ENCODE results near the gene PNPLA3. TPM values are rescaled to one million over a fixed set of nuclear protein-coding genes. Genes with fewer than 3 reads are reported as not detected.

Gene PNPLA3
- total and polyA plus RNA-seq, 9 of the 15 experiments (the other 6 are each of a cell fraction or from before 2014, with no cell fraction given): 0.20 to 0.48 (median 0.38) TPM; not detected in 6

- H3K9me1 ChIP-seq (ENCODE audit: control insufficient read depth, insufficient read depth, low read length): no peaks in the 10 kb centered on the region
- in situ Hi-C loops (cut with MboI) (no loop called here), intact Hi-C loops (cut with micrococcal nuclease) (no loop called here)
- H3K4me1 ChIP-seq (replicated peaks in 1 of 2; ENCODE audit: control insufficient read depth in 2 of 2, insufficient read depth in 2 of 2, low read length in 2 of 2): no peaks in the 10 kb centered on the region; a peak in 1 of 5 replicates
- ATAC-seq: no peak
- TF ChIP-seq ZNF518B (CRISPR knock-in tag; IDR thresholded peaks at IDR 0.05) (no peak), MECOM (CRISPR knock-in tag; IDR thresholded peaks at IDR 0.05) (no peak), ZNF263 (CRISPR knock-in tag; IDR thresholded peaks at IDR 0.05; ENCODE audit: borderline replicate concordance) (no peak), ZFP30 (CRISPR knock-in tag; IDR thresholded peaks at IDR 0.05; ENCODE audit: borderline replicate concordance) (no peak), SREBF2 (CRISPR knock-in tag; IDR thresholded peaks at IDR 0.05) (no peak), ZNF551 (CRISPR knock-in tag; IDR thresholded peaks at IDR 0.05) (no peak), HNRNPLL (IDR thresholded peaks at IDR 0.05; ENCODE audit: low read depth, low read length, poor library complexity, severe bottlenecking) (no peak), E2F5 (CRISPR knock-in tag; IDR thresholded peaks at IDR 0.05) (no peak), ZFP36 (IDR thresholded peaks at IDR 0.05; ENCODE audit: low read depth, low read length, partially characterized antibody) (no peak), NEUROD1 (IDR thresholded peaks at IDR 0.05; ENCODE audit: borderline replicate concordance, low read depth, low read length, partially characterized antibody) (no peak), ATF6 (CRISPR knock-in tag; IDR thresholded peaks at IDR 0.05) (no peak)
- H3K36me3 ChIP-seq (ENCODE audit: control insufficient read depth, insufficient read depth, low read length): no peaks in the 10 kb centered on the region
- no peak overlapping the region for H3K9ac ChIP-seq (ENCODE audit: insufficient read depth in 1 of 2, low read depth in 2 of 2, low read length in 2 of 2)
- no peak overlapping the region for H2AFZ ChIP-seq (ENCODE audit: low read depth, low read length)
- H3K9me3 ChIP-seq (replicated peaks; ENCODE audit: control insufficient read depth, insufficient read depth, low read depth, low read length): no peaks in the 10 kb centered on the region
- no peak for FAIRE-seq
- H3K4me2 ChIP-seq (ENCODE audit: insufficient read depth, low read length): no peak overlapping the region
- H3K27ac ChIP-seq (ENCODE audit: extremely low read depth, low read depth, low read length): no peak overlapping the region
- no peak for DNase-seq (ENCODE audit: extremely low read depth in 1 of 4, low spot score in 3 of 4)
- CTCF ChIA-PET (ENCODE audit: low intra/inter-chr PET ratio): no interaction called here
- no TSS peak for BruUV-seq (replicated peaks)
- POLR2A ChIA-PET: no interaction called here
- no peaks in the 10 kb centered on the region for H4K20me1 ChIP-seq (replicated peaks; ENCODE audit: control insufficient read depth, insufficient read depth, low read length)
- H3K4me3 ChIP-seq: no peak overlapping the region
- 0% methylated on average over 5 of the region's 6 CpGs for WGBS (ENCODE audit: insufficient coverage, low coverage, missing lambda C conversion rate)
- peaks cover 0 to 12% of the 10 kb centered on the region in 2 experiments; a peak in 3 of 5 replicates for H3K27me3 ChIP-seq (ENCODE audit: control insufficient read depth in 2 of 2, insufficient read depth in 2 of 2, low read length in 2 of 2)
- H3K79me2 ChIP-seq (ENCODE audit: control insufficient read depth, insufficient read depth, low read length): no peaks in the 10 kb centered on the region
These were observed 6.1 kb upstream of the PNPLA3 start for GRCh38 chr22:43917521-43917920.

Data from K562 (cell line).